M059J (cell line): ENCODE results near the gene SLC39A11. TPM values are rescaled to one million over a fixed set of nuclear protein-coding genes. Genes with fewer than 3 reads are reported as not detected.
"Not testable (repeated sequence)": the region's sequence is repeated elsewhere in the genome, so short reads cannot be mapped to it uniquely, and the experiment has no call there.

Experiments
- DNase-seq: peaks from one replicate; pipeline ENCODE4 v3.0.0-alpha.2; 2012; ENCODE audit warnings: low read depth
- total RNA-seq: library from RNA; depleted of rRNA; stranded (reverse); fragments of >200 nt; shearing (Covaris generic); gene quantifications from 2 replicates; pipeline ENCODE4 v1.2.3, GENCODE V29; 2014

Gene SLC39A11
- total RNA-seq, 1 experiment from 2014 or later: 22.2 TPM

DNA sequence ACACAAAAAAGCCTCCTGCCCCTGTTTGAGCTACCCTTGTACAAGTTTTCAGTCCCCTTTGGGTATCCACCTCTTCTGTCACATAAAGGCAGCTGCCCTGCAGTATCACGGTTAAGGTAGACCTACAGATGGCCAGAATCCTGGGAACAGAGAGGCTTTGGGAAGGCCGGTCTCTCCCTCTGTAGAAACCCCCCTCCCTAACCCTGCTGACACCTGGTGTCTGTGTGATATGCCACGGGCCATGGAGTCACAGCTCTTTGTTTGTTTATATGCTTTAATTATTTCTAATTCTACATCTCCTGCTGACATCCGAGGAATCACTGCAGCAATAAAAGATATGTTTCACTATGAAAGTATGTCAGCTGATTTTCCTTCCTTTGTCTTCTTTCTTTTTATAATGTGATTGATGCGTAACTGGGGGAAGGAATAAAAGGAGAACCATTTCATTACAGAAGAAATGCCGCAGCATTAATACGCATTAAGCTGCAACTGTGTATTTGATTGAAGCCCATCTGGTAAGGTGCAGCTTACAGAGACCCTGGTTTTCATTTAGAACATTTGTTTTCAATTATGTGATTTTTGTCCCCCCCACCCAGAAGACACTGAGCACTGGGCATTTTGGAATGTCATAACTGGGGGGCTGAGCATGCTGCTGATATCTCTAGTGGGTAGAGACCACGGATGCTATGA, 142.1 kb downstream of the SLC39A11 start:
- DNase-seq: peak; percentile 6

- no peak for DNase-seq
Observed at GRCh38 chr17:72948115-72948514, 144.4 kb downstream of the SLC39A11 start.

- DNase-seq: no peak
Observed at GRCh38 chr17:72947475-72947874, 145.0 kb downstream of the SLC39A11 start.

DNA sequence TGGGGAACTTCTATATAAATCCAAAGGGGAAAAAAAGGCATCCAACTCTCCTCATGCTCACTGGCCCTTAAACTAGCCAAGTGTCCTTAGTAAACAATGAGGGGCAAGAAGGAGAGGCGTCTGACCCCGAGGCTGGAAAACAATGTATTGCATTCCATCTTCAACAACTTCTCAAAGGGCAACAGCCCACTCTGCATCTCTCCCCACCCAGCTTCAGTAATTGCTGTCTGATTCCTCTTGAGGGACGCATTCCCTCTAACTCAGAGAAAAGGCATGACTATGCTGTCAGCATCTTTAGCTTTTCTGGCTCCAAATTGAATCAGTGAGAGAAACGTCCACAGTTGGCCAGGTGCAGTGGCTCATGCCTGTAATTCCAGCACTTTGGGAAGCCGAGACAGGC, 145.8 kb downstream of the SLC39A11 start:
- no peak for DNase-seq

- no peak for DNase-seq
Observed at GRCh38 chr17:72946156-72946555, 146.3 kb downstream of the SLC39A11 start.

- no peak for DNase-seq
Observed at GRCh38 chr17:72945473-72945872, 147.0 kb downstream of the SLC39A11 start.

DNA sequence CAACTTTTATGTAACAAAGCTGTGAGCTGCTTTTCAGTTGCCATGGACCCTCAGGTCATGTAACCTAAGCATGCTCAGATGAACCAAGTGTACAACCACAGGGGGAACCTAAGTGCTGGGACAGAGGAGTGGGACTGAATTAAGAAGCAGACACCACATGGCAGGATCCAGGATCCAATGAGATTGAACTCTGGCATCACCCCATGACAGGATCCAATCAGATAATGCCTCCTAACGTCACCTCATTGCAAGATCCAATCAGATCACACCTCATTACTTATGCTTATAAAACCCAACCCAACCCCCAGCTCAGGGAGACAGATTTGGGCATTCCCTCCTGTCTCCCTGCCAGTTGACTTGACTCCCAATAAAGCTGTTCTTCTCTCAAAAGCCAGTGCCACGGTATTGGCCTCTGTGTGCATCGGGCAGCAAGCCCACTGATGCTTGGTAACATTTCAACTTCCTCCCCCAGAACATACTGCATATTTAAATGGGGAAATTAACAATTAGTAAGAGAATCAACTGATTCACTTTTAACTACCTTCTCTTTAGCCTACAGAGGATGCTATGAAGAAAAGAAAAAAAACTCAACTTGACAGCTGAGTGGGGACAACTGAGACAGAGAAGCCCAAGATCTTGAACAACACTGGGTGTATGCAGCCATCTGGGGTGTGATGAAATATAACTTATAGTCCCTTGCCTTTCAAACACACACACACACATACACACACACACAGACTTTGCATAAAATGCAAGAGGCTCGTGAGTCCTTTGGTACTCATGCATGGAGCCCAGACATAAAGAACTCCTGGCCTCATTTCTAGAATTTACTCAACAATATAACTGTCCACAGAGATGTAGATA, 148.4 kb downstream of the SLC39A11 start:
- DNase-seq: no peak

DNA sequence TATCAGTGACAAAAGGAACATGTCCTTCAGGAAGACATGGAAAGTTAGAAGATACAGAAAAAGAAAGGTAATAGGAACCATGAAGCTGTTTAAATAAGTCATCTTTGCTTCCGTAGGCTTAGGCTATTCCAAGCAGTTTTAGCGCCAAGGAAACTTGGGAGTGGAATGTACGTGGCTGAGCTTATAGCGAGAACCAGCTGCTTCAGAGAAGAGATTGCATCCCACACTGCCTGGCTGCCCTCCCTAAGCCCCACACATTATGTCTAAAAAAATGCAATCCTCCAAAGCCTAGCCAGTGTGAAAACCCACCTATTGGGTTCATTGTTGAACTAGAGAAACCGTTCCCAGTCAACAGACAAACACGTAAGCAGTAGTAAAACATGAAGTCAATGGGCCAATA, 149.9 kb downstream of the SLC39A11 start:
- no peak for DNase-seq

DNA sequence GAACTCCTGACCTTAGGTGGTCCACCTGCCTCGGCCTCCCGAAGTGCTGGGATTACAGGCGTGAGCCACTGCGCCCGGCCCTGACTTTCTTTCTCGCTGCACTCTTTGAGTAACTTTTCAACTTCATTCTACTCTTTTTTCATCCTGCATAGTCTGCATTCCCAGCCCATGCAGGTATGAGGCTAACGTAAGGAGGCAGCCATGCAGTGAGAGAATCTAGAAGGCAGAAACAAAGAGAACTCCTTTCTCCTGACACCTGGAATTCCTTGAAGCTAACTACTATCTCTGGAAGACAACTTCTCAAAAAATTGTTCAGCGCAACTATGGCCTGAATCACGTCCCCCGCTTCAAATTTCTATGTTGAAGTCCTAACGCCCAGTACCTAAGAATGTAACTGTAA, 152.0 kb downstream of the SLC39A11 start:
- DNase-seq: no peak

GRCh38 chr17:72938482-72938881, 154.0 kb downstream of the SLC39A11 start:
- DNase-seq: no peak

- no peak for DNase-seq
Observed at GRCh38 chr17:72937707-72938106, 154.8 kb downstream of the SLC39A11 start.

GRCh38 chr17:72937254-72937653, 155.2 kb downstream of the SLC39A11 start:
- not testable (repeated sequence) for DNase-seq

GRCh38 chr17:72935984-72936383, 156.5 kb downstream of the SLC39A11 start:
- no peak for DNase-seq

DNA sequence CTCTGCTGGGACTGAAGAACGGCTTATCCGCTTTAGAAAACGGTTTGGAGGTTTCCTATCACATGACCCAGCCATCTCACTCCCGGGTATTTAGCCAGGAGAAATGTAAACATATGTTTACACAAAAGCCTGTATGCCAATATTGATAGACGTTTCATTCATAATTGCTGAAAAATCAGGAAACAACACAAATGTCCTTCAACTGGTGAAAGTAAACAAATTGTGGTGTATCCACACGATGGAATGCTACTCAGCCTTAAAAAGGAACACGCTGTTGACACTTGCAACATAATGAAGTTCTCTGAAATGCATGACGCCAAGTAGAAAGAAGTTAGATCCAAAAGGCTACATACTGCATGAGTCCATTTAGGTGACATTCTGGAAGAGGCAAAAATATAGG, 157.6 kb downstream of the SLC39A11 start:
- DNase-seq: no peak

DNA sequence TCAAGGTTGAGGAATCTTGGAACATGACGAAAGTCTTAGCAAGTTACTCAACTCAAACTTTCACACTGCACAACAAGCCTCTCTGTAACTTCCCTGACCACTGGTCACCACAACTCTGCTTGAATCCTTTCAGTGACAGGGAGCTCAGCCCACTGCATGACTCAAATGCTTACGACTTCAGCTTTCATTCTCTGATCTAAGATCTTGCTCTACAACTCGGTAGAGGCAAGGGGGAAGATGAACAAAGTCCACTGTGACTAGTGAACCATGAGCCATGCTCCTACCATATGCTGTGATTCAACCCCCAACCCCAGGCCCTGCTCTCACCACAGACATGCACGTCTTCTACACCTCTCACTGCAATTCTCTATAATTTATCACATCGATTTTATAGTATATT, 160.9 kb downstream of the SLC39A11 start:
- DNase-seq: no peak

- DNase-seq: no peak
Observed at GRCh38 chr17:72931163-72931562, 161.3 kb downstream of the SLC39A11 start.

- no peak for DNase-seq
Observed at GRCh38 chr17:72930031-72930430, 162.5 kb downstream of the SLC39A11 start.

GRCh38 chr17:72928454-72929136, 163.9 kb downstream of the SLC39A11 start:
- no peak for DNase-seq

DNA sequence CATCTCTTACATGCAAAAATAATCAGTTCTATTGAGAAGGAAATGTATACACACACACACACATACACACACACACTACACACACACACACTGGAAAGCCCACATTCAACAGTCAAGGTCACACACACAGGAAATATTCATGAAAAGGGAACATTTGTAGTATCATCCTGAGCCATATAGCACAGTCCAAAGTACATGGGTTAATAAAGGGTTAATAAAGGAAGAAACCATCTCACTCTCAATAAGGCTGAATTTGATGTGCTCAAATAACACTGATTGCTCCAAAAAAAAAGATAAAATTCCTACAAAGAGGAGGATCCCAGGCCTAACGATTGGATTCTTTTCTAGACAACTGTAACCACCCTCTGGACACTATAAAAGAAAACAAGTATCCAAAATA, 164.7 kb downstream of the SLC39A11 start:
- DNase-seq: no peak

GRCh38 chr17:72927146-72927545, 165.3 kb downstream of the SLC39A11 start:
- no peak for DNase-seq

GRCh38 chr17:72926171-72926570, 166.3 kb downstream of the SLC39A11 start:
- DNase-seq: peak; percentile 26

DNA sequence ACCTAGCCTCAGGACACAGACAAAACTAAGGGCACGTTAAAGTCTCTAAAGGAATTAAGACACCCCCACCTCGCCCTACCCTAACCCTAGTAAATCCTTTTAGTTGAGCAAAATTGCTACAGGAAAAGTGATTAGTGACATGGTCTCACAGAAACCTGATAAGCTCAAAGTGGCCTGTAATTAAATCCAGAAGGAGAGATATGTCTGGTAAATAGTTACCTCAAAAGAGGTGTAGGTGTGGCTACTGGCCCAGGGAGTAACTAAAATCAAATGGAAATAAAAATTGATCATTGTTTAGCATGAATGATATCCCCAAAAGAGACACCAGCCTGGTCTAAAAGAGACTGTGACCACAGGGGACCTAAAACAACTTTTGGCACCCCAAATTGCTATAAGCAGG, 168.3 kb downstream of the SLC39A11 start:
- DNase-seq: no peak

DNA sequence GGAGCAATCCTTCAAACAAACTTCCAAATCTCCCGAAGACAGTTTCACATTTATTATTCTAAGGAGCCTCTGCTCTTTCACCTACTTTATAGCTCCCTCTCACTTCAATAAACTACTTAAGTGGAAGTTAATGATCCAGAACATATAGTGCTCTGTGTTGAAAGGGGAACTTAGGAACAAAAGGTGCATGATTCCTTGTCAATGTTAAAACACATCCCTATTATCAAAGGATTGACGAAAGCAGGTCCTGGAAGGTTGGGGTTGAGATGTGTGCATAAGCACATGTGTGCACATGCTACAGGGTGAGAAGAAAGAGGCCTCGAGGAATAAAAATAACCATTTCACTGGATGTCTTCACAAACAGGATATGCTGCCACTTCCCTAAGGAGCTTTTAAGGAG, 170.3 kb downstream of the SLC39A11 start:
- no peak for DNase-seq
